ENCODE data around the gene ZMYM4.
A peak's percentile ranks its signal among the peaks of the same experiment; 100 is the strongest.

The ZMYM4 gene

DNA sequence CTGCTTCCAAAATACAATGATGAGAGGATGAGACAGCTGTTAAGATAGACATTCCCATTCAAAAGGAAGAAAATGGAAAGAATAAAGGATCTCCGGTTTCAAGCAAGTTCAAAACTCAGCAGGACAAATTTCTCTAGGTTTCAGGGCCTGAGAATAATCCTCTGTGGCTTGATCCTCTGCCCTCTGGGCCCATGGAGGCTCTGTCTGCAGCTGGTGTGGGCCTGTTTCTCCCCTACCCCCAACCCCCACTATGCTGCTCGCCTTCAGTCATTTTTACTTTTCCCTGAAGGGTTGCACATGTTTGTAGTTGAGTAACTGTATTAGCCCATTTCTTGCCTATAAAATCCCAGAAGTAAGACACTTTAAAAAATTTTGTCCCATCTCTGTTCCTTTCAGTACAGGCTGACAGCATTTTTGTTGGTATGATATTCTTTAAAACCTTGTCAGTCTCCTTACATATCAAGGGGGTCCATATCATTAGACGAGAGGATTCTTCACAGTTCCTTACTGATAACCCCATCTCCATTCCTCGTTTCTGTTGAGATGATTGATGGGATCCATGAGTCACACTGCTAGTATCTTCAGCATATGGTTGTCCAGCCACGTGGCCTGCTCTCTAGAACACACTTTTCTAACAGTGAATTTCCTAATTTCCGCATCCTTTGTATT is 10.5 kb downstream of the ZMYM4 start:
- DNase-seq (ENCODE audit: low spot score), result no peak

DNA sequence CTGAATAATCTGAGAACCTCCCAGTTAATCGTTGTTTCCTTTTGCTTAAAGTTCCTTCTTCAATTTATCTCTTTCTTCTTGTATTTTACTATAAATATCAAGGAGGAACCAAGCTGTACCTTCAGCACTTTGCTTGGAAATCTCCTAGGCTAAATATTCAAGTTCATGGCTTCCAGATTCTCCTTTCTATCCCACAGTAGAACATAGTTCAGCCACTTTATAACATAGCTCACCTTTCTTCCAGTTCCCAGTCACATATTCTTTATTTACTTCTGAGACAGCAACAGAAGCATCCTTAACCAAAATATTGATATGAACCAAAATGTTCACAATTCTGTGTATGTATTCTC is 11.0 kb downstream of the ZMYM4 start:
- DNase-seq (ENCODE audit: low spot score), result no peak

DNA sequence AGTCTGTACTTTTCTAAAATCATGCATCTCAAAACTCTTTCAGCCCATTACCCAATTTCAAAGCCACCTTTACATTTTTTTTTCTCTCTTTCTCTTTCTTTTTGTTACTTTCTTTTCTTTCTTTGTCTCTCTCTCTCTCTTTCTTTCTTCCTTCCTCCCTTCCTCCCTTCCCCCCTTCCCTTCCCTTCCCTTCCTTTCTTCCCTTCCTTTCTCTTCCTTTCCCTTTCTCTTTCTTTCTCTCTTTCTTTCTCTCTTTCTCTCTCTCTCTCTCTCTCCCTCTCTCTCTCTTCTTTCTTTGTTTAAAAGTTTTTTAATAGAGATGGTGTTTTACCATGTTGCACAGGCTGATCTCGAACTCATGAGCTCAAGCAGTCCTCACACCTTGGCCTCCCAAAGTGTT is 11.5 kb downstream of the ZMYM4 start:
- no peak for DNase-seq (ENCODE audit: low spot score)

DNA sequence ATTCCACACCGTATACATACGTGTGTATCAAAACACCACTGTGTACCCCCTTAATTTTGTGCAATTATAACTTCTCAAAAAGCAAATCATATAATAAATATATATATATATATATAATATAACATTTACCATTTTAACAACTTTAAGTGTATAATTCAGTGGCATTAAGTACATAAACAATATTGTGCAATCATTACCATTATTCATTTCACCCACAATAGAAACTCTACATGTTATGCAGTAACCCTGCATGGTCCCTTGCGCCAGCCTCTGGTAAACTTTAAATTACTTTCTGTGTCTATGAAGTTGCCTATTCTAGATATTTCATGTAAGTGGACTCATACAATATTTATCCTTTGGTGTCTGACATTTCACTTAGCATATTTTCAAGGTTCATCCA is 13.1 kb downstream of the ZMYM4 start:
- DNase-seq (ENCODE audit: low spot score), result no peak

DNA sequence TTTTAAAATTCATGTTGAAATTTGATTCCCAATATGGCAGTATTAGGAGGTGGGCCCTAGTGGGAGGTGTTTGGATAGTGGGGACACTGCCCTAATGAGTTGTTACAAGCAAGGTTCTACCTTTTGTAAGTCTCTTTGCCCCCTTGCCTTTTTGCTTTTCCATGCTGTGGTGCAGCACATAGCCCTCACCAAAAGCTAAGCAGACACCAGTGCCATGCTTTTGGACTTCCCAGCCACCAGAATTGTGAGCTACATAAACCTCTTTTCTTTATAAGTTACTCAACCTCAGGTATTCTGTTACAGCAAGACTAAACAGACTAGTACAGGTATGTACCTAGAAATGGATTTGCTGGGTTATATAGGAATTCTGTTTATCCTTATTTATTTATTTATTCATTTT is 13.7 kb downstream of the ZMYM4 start:
- DNase-seq (ENCODE audit: low spot score), result no peak

DNA sequence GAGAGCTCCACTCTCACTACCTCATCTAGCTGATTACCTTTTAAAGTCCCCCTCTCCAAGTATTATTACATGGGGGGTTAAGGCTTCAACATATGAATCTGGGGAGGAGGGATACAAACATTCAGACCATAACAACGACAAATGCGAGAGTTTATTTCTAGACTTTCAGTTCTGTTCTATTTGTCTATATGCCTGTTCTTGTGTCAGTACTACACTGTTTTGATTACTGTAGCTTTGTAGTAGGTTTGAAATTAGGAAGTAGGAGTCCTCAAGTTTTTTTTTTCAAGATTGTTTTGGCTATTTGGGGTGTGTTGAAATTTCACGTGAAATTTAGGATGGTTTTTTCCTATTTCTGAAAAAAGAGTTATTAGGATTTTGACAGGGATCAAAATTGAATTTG is 16.3 kb downstream of the ZMYM4 start:
- no peak for DNase-seq (ENCODE audit: low spot score)

DNA sequence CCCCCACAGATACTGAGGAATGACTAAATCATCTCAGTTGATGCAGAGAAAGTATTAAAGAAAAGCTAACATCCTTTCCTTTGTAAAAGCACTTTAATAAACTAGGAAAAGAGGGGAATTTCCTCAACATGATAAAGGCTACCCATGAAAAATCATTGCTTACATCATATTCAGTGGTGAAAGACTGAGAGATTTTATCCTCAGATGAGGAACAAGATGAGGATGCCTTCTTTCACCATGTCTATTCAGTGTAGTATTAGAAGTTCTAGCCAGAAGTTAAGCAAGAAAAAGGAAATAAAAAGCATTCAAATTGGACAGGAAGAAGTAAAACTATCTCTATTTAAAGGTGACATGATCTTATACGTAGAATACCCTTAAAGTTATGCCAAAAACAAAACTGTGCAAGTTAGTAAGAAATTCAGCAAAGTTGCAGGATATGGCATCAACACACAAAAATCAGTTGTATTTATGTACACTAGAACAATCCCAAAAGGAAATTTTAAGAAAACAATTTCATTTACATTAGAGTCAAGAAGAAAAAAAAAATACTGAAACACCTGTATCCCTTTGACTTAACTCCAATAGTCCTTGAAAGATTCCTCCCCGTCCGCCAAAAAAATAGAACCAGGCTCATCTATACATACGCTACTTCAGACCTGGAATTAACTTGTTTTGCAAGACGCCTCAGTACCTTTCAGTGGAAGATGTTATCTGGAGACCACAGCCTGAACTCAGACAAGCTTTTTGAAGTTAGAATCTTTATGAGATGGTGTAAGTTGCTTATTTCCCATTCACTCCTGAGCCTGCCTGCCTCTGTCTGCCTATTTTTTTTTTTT is 17.5 kb downstream of the ZMYM4 start:
- DNase-seq (ENCODE audit: low spot score), result peak; percentile 8

DNA sequence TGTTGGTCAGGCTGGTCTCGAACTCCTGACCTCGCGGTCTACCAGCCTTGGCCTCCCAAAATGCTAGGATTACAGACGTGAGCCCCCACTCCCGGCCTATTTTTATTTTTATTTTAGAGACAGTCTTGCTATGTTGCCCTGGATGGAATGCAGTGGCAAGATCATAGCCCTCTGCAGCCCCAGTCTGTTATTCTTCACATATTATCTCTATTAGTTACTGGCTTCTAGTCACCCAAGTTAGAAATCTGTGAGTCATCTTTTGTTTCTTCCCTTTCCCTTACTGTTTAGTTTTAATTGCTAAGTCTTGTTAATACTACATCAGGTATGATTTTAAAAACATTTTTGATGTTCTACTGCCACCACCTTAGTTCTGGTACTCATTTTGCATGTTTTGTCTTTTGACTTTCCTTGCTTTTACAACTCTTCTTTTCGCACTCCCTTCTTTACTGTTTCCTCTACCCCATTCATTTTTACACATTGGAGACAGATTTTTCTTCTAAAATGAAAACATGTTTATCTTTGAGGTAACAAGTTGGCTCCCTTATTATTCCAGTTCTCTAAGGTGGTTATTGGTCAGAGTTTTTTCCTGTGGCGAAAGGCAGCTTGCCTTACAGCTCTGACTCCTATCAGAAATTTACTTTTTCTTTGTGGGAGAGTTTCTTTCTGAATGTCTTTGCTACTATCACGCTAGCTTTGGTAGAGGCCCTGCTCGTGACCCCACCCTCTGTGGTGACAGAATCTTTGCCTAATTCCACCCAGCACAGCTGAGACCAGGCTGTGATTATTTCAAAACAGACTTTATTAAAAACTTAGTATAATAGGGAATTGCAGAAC is 19.5 kb downstream of the ZMYM4 start:
- no peak for DNase-seq (ENCODE audit: low spot score)

DNA sequence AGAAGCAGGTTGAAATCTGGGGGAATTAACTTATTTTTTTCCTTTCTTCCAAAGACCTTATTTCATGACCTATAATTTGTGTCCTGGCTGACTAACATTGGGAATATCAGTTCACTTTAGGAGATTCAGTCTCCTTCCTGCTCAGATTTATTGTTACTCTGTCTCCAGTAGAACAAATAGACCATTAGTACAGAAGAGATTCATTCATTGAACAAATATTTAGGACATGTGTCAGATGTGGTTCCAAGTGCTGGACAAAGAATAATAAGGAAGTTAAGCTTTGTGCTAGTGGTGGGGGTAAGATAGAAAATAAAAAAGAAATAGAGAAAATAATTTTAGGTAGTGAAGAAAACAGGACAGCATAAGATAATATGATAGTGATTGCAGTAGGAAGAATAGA is 20.3 kb downstream of the ZMYM4 start:
- no peak for DNase-seq (ENCODE audit: low spot score)

DNA sequence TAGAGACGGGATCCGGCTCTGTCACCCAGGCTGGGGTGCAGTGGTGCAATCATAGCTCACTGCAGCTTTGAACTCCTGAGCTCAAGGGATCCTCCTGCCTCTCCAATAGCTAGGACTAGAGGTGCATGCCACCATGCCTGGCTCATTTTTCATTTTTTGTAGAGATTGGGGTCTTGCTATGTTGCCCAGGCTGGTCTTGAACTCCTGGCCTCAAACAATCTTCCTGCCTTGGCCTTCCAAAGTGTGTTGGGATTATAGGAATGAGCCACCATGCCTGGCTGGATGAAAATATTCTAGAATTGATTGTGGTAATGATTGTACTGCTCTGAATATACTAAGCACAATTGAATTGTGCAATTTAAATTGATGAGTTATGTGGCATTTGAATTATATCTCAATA is 21.9 kb downstream of the ZMYM4 start:
- DNase-seq (ENCODE audit: low spot score), result no peak

DNA sequence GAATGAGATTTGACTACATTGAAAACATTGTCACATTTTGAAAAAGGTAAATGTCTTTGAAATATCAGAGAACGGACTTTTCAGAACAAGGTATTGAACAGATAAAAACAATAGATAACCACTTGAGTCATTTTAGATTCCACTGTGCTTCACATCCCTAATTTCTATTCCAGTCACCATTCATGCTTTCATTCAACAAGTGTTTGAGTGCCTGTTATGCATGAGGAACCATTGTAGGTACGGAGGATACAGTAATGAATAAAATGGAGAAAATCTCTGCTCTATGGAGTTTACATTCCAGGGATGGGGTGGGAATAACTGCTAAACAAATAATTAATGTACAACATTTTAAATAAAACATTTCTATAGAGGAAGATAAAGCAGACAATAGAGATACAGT is 26.3 kb downstream of the ZMYM4 start:
- no peak for DNase-seq (ENCODE audit: low spot score)

DNA sequence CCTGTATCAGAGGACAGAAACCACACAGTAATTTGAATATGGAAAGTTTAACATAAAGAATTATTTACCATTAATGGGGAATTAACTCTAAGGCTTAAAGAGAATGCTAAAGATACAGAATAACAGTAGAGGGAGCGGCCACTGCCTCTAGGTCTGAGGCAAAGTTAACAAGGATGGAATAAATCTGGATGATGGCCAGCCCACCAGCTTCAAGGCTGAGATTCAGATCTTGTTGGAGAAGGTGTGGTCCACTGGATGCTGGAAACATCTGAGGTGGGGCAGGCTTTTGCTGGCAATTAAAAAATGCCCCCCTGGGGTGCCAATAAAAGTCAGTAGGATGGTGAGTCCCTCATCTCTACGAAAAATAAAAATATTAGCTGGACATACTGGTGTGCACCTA is 29.4 kb downstream of the ZMYM4 start:
- no peak for DNase-seq (ENCODE audit: low spot score)

DNA sequence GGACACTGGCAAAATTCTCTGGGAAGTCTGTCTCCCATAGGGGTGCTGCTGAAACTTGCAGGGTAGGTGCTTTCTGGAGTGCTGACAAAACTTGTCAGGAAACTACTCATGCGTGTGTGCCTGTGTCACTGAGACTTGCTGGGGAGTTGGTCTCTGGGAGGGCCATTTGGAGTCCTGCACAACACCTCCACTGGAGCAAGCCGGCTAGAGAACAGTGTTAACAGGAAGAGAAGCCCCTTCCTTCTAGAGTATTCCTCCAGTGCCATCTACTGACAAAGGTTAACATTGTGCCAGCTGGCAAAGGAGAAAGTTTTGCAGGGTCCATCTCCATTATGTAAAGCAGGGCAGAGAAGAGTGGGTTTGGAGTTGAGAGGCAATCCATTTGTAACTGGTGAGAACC is 30.0 kb downstream of the ZMYM4 start:
- peak; percentile 12 for DNase-seq (ENCODE audit: low spot score)

DNA sequence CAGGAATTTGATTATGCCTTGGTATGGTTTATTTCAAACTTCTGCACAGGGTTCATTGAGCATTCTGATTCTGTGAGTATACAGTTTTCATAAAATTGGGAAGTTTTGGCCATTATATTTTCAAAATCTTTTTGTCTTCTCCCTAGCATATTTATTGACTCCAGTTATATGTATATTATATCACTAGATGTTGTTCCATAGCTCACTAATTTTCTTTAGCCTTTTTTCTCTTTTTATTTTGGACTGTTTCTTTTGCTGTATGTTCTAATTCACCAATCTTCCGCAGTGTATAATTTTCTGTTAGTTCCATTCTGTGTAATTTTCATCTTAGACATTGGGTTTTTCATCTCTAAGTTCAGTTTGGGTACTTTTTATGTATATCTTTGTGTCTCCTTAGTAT is 31.9 kb downstream of the ZMYM4 start:
- DNase-seq (ENCODE audit: low spot score), result no peak

DNA sequence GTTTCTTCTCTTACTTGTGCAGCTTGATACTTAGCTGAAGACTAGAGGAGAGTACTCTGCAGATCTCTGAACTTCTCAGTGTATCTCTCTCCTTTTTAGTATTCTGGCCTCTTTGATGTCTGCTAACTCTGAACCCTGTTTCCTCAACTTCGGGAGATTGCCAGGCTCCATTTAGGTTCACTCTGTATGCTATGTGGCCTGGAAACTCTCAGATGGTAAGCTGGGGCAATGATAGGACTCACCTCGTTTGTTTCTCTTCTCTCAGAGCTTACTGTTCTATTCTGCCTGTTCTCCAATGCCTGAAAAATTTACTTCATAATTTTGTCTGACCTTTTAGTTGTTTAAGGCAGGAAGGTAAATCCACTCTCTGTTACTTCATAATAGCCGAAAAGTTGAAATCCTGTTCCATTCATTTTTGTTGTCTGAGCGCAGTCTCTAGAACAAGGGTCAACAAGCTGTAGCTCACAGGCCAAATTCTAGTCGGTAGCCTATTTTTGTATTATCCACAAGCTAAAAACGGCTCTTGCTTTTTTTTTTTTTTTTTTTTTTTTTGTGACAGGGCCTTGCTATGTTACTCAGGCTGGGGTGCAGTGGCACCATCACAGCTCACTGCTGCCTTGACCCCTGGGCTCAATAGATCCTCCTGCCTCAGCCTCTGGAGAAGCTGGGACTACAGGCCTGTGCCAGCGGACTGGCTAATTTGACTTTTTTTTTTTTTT is 33.3 kb downstream of the ZMYM4 start:
- no peak for DNase-seq (ENCODE audit: low spot score)

DNA sequence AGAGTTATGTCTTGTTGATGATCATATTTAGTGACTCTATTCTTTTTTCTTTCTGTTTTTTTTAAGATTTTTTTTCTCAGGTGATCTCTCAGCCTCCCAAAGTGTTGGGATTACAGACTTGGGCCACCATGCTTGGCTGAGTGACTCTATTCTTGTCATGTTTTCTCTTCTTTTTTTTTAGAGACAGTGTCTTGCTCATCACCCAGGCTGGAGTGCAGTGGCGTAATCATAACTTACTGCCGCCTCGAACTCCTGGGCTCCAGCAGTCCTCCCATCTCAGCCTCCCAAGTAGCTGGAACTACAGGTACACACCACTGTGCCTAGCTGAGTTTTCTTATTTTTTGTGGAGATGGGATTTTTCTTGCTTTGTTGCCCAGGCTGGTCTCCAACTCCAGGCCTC is 36.9 kb downstream of the ZMYM4 start:
- DNase-seq (ENCODE audit: low spot score), result no peak

DNA sequence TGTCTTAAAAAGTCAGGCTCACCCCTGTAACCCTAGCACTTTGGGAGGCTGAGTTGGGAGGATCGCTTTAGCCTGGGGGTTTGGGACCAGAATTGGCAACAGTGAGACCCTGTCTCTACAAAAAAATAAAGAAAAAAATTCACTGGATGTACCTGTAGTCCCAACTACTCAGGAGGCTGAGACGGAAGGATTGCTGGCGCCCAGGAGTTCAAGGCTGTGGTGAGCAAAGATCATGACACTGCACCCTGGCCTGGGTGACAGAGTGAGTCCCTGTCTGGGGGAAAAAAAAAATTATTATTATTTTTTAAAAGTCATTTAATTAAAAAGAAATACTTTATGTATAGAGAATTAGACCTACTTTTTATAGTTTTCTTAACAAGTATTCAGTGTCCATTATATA is 47.1 kb downstream of the ZMYM4 start:
- DNase-seq (ENCODE audit: low spot score), result no peak

DNA sequence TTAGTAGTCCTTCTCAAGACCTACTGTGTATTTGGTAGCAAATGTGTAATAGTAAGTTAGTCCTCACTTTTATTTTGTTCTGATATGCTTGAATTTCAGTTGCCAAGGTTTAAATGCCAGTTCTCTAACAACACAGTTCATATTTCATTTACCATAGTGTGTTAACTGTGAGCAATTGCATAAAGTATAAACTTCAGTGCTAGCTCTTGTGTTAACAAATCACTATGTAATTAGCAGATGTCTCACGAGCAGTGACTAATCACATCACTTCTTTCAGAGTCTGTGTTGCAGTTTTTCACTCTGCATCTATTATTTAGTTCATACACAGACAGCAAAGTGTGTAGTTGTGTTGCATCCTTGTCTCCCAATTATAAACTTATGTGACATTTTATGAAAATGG is 47.8 kb downstream of the ZMYM4 start:
- DNase-seq (ENCODE audit: low spot score), result no peak

DNA sequence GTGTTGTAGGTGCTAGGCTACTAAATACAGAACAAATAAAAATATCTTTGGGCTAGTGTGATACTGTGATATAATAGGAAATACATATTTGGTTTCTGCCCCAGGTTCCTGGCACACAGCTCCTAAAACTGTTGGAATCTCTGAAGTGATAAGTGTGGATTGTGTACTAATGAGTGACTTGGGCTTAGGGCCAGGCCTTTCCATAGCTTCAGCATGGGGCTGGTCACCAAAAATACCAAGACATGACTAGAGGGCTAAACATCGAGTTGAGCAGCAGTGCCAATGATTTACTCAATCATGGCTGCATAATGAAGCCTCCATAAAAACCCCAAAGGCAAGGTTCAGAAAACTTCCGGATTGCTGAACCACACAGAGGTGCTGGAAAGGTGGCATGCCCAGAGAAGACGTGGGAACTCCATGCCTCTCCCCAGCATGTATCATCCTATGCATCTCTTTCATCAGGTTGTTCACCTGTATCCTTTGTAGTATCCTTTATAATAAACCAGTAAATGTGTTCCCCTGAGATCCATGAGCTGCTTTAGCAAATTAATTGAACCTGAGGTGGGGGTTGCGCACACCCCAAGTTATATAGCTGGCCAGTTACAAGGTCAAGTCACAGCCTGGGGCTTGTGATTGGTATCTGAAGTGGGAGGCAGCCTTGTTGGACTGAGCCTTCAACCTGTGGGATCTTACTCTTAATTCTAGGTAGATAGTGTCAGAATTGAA is 51.6 kb downstream of the ZMYM4 start:
- DNase-seq (ENCODE audit: low spot score), result no peak

DNA sequence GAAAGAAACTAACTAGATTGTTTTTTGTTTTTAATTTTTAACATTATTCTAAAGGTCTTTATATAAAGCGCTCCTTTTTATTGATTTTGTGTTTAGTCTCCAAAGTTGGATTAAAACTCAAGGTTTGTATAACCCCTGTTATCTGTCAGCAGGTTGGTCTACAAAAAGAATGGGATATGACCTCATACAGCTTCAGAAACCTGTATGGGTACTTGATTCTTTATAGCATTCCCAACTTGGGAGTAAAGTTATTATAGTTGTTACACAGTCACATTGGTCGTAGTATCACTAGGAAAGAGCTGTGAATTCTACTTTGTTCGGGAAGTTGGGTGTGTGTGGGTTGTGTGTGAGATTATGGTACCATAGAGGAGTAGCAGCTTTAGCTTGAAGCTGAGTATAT is 52.4 kb downstream of the ZMYM4 start:
- DNase-seq (ENCODE audit: low spot score), result no peak

DNA sequence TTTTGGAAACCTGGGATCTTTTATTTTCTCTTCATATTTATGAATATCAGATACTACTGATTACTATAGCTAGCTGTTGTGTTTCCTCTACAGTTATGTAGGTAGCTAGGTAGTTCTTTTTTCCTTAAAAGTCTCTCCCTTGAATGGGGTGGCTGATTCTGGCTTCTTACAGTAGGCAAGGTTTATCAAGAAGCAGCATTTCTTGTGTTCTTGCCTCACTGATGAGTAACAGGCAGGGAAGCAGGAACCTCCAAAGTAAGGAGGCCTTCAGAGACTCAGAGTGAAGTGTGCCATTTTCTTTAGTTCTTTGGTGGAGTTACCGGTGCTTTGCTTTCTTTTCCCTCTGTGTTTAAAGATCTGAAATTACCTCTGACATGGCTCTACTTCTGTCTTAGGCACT is 56.0 kb downstream of the ZMYM4 start:
- no peak for DNase-seq (ENCODE audit: low spot score)

All from activated CD4-positive, alpha-beta T cell treated with anti-CD3 and anti-CD28 coated beads, Interleukin-2, Interleukin-4, amounts not matched to agents 100 ng/mL and 50 ng/mL, durations not matched to agents 16 hours and 8 hours (primary cell).